ENCODE data around the gene RAB3C.

DNA sequence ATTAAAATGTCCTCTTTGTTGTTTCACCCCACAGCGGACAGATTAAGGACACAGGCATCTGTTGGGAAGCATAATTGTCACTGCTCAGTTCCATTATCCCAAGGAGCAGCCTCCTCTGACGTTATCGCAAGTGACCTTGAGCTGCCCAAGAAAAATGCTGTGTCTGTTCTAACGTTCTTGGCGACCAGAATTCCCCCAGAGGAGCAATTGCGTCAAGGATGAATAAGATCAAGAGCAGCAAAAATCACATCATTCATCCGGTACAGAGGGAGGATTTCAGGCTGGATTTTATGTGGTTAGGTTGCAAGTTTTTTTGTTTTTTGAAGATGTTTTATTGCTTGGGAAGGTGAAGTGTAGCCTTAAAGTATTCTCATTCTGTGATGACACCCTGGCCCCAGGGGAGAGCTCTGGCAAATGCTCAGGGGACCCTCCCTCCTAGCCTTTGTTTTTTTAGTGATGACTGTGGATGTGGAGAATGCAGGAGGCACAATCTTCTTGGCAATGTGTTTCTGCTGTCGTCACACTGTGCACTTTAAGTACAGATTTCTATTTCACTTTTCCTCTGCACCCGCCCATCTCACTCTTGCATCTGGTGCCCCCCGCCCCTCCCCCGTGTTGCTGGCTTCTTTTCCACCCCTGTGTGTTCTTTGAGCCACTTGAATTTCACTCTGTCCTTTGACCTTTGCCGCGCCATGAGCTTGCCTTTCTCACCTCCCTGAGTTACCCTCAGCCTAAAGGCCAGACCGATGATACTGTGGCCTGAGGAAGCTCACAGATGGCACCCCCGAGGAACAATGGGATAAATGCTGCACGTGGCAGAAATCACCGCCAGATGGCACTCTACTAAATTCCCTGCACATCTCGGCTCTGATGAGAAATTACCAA lies 308.5 kb downstream of the RAB3C start:
- TF ChIP-seq, protein P1, sequence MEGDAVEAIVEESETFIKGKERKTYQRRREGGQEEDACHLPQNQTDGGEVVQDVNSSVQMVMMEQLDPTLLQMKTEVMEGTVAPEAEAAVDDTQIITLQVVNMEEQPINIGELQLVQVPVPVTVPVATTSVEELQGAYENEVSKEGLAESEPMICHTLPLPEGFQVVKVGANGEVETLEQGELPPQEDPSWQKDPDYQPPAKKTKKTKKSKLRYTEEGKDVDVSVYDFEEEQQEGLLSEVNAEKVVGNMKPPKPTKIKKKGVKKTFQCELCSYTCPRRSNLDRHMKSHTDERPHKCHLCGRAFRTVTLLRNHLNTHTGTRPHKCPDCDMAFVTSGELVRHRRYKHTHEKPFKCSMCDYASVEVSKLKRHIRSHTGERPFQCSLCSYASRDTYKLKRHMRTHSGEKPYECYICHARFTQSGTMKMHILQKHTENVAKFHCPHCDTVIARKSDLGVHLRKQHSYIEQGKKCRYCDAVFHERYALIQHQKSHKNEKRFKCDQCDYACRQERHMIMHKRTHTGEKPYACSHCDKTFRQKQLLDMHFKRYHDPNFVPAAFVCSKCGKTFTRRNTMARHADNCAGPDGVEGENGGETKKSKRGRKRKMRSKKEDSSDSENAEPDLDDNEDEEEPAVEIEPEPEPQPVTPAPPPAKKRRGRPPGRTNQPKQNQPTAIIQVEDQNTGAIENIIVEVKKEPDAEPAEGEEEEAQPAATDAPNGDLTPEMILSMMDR (IDR thresholded peaks at IDR 0.05), result peak; percentile 60 to 78 (median 68)
- TF ChIP-seq POLR2A (IDR thresholded peaks at IDR 0.05), result no peak

Data from right lobe of liver (tissue), 4 donors.